ENCODE results near the gene PMEPA1.

The PMEPA1 gene

GRCh38 chr20:57709823-57710799, at the start of gene PMEPA1:
TSS of gene PMEPA1 (minus strand) at chr20:57710015. CDS start at chr20:57709582, 433 bp downstream.
- DNase-seq: peak; percentile 97

- DNase-seq: no peak
Measured at GRCh38 chr20:57757767-57758166, 48.0 kb upstream of the PMEPA1 start.

- DNase-seq: no peak
Measured at GRCh38 chr20:57756921-57757320, 47.1 kb upstream of the PMEPA1 start.

GRCh38 chr20:57756213-57756612, 46.4 kb upstream of the PMEPA1 start:
- DNase-seq: no peak

- no peak for DNase-seq
Measured at GRCh38 chr20:57755609-57756008, 45.8 kb upstream of the PMEPA1 start.

GRCh38 chr20:57754190-57754589, 44.4 kb upstream of the PMEPA1 start:
- DNase-seq: no peak

- peak; percentile 34 for DNase-seq
Measured at GRCh38 chr20:57753332-57754164, 43.7 kb upstream of the PMEPA1 start.

GRCh38 chr20:57751411-57751810, 41.6 kb upstream of the PMEPA1 start:
- DNase-seq: no peak

- DNase-seq: no peak
Measured at GRCh38 chr20:57749869-57750268, 40.1 kb upstream of the PMEPA1 start.

GRCh38 chr20:57749131-57749690, 39.4 kb upstream of the PMEPA1 start:
- DNase-seq: no peak

GRCh38 chr20:57748601-57749130, 38.9 kb upstream of the PMEPA1 start:
- peak; percentile 82 for DNase-seq

- no peak for DNase-seq
Measured at GRCh38 chr20:57747861-57748481, 38.2 kb upstream of the PMEPA1 start.

- DNase-seq: no peak
Measured at GRCh38 chr20:57746832-57747404, 37.1 kb upstream of the PMEPA1 start.

GRCh38 chr20:57746201-57746600, 36.4 kb upstream of the PMEPA1 start:
- DNase-seq: no peak

- no peak for DNase-seq
Measured at GRCh38 chr20:57744206-57744605, 34.4 kb upstream of the PMEPA1 start.

- no peak for DNase-seq
Measured at GRCh38 chr20:57743450-57744095, 33.8 kb upstream of the PMEPA1 start.

GRCh38 chr20:57742507-57743181, 32.8 kb upstream of the PMEPA1 start:
- DNase-seq: no peak

- DNase-seq: no peak
Measured at GRCh38 chr20:57738484-57738883, 28.7 kb upstream of the PMEPA1 start.

- DNase-seq: no peak
Measured at GRCh38 chr20:57738053-57738452, 28.2 kb upstream of the PMEPA1 start.

- DNase-seq: no peak
Measured at GRCh38 chr20:57737349-57737748, 27.5 kb upstream of the PMEPA1 start.

GRCh38 chr20:57736738-57737347, 27.0 kb upstream of the PMEPA1 start:
- DNase-seq: no peak

Measured in retina (tissue), 1 donor.